ENCODE data around the gene TMEM61.

- TF ChIP-seq POLR2AphosphoS5 (IDR thresholded peaks at IDR 0.05; ENCODE audit: low read depth, low read length): no peak
- TF ChIP-seq CTCF (IDR thresholded peaks at IDR 0.05; ENCODE audit: control extremely low read depth in 1 of 3, insufficient read depth in 1 of 3, low read depth in 1 of 3, low read length in 3 of 3): no peak
- no peak for TF ChIP-seq NRF1 (IDR thresholded peaks at IDR 0.05; ENCODE audit: low read depth, low read length)
- no peak for TF ChIP-seq HDAC2 (IDR thresholded peaks at IDR 0.05; ENCODE audit: borderline replicate concordance in 1 of 2, low read depth in 2 of 2, low read length in 2 of 2)
- no peak for TF ChIP-seq KDM1A (IDR thresholded peaks at IDR 0.05; ENCODE audit: borderline replicate concordance, low read length)
- TF ChIP-seq POLR2A (IDR thresholded peaks at IDR 0.05; ENCODE audit: control extremely low read depth in 1 of 2, low read depth in 2 of 2, low read length in 2 of 2): no peak
- TF ChIP-seq EP300 (IDR thresholded peaks at IDR 0.05; ENCODE audit: borderline replicate concordance in 1 of 2, low read depth in 2 of 2, low read length in 2 of 2): no peak
- TF ChIP-seq GTF2F1 (IDR thresholded peaks at IDR 0.05; ENCODE audit: borderline replicate concordance, low read depth, low read length): no peak
- TF ChIP-seq SIX5 (IDR thresholded peaks at IDR 0.05; ENCODE audit: low read depth, low read length): no peak
These were observed 22.3 kb downstream of the TMEM61 start for GRCh38 chr1:55002686-55003085.

Measured in H1 (cell line).